Measurements from ENCODE around the gene ETV5.
A peak's percentile ranks its signal among the peaks of the same experiment; 100 is the strongest.

The ETV5 gene

DNA sequence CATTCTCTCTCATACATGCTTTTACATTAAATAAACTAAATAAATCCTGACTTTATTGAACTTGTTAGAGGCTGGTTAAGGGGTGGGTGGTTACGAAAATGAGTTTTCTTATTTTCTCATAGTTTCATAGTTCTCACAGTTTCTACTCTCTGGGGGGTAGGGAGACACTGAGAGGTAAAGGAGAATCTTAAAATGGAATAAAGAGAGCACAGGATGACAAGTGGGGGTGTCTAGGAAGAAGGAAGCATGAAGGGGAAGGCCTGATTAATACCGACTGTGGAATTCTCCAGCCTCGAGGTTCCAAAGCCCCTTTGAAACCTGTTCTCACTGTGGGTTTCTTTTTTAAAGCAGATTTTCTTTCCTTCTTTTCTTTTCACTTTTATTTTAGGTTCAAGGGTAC is 104.7 kb downstream of the ETV5 start:
- no peak overlapping the region for H2AK5ac ChIP-seq (ENCODE audit: low read length, severe bottlenecking)
- H2BK15ac ChIP-seq (ENCODE audit: low read depth, poor library complexity, severe bottlenecking), result no peak overlapping the region
- H3K18ac ChIP-seq (ENCODE audit: low read depth in 1 of 2, low read length in 2 of 2), result no peak overlapping the region
- no peak overlapping the region for H3K9ac ChIP-seq (ENCODE audit: low read length)
- no peak overlapping the region for H3K14ac ChIP-seq (ENCODE audit: low read length in 2 of 2)
- no peak overlapping the region for H3K27ac ChIP-seq (ENCODE audit: low read length, poor library complexity, severe bottlenecking)
- H3K4ac ChIP-seq (ENCODE audit: low read depth in 1 of 2, low read length in 2 of 2), result no peak overlapping the region
- H3K9me3 ChIP-seq (ENCODE audit: control insufficient read depth, low read length), result no peaks in the 10 kb centered on the region
- no peak overlapping the region for H3K4me3 ChIP-seq (ENCODE audit: insufficient read depth in 1 of 2, low read depth in 1 of 2, low read length in 2 of 2)
- peaks cover 2% of the 10 kb centered on the region for H3K4me1 ChIP-seq (ENCODE audit: control insufficient read depth, insufficient read depth, low read depth, low read length)
- no peak overlapping the region for H2BK5ac ChIP-seq (ENCODE audit: low read depth, low read length, poor library complexity, severe bottlenecking)
- no peak overlapping the region for H2AFZ ChIP-seq (ENCODE audit: low read depth, low read length)
- WGBS, result 100% methylated on average over 1 of the region's 3 CpGs
- no peaks in the 10 kb centered on the region for H3K27me3 ChIP-seq (ENCODE audit: control insufficient read depth in 1 of 2, insufficient read depth in 1 of 2, low read length in 2 of 2)
- no peak overlapping the region for H2BK12ac ChIP-seq (ENCODE audit: low read length in 2 of 2)
- no peaks in the 10 kb centered on the region for H3K79me1 ChIP-seq (replicated peaks; ENCODE audit: low read length, poor library complexity, severe bottlenecking)
- no peak overlapping the region for H2BK120ac ChIP-seq (ENCODE audit: low read depth, low read length)
- DNase-seq, result no peak
- no peaks in the 10 kb centered on the region for H3K36me3 ChIP-seq (ENCODE audit: control insufficient read depth in 1 of 2, insufficient read depth in 2 of 2, low read depth in 1 of 2, low read length in 2 of 2)
- no peak overlapping the region for H4K8ac ChIP-seq (ENCODE audit: low read length)
- no peak overlapping the region for H3K4me2 ChIP-seq (ENCODE audit: low read length, poor library complexity, severe bottlenecking)
- no peak overlapping the region for H3K23ac ChIP-seq (ENCODE audit: low read length in 2 of 2)
- no peak overlapping the region for H4K91ac ChIP-seq (ENCODE audit: low read length)

DNA sequence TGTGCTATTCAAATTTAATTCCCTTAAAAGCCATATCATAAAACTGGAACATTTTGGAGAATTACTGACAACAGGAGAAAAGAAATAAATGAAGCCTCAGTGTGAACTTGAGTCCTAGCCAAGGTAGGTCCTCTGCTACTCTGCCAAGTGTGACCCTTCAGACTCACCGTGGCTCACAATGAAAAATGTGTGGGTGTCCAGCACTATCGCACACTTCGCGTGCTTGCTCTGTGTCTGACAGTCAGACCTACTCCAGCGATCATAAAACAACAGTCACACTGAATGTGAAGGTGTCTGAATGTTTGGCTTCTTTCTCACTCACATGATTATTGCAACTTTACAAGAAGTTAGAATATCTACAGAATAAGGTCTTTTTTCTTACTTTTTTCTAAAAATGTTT is 105.3 kb downstream of the ETV5 start:
- Histone ChIP-seq H2BK12ac (ENCODE audit: low read length in 2 of 2) (no peak overlapping the region), H3K4ac (ENCODE audit: low read depth in 1 of 2, low read length in 2 of 2) (no peak overlapping the region), H3K4me2 (ENCODE audit: low read length, poor library complexity, severe bottlenecking) (no peak overlapping the region), H2BK120ac (ENCODE audit: low read depth, low read length) (no peak overlapping the region), H2BK5ac (ENCODE audit: low read depth, low read length, poor library complexity, severe bottlenecking) (no peak overlapping the region), H4K8ac (ENCODE audit: low read length) (no peak overlapping the region), H3K4me3 (ENCODE audit: insufficient read depth in 1 of 2, low read depth in 1 of 2, low read length in 2 of 2) (no peak overlapping the region), H3K79me1 (replicated peaks; ENCODE audit: low read length, poor library complexity, severe bottlenecking) (no peaks in the 10 kb centered on the region), H3K14ac (ENCODE audit: low read length in 2 of 2) (no peak overlapping the region), H3K27me3 (ENCODE audit: control insufficient read depth in 1 of 2, insufficient read depth in 1 of 2, low read length in 2 of 2) (no peaks in the 10 kb centered on the region), H2BK15ac (ENCODE audit: low read depth, poor library complexity, severe bottlenecking) (no peak overlapping the region), H3K27ac (ENCODE audit: low read length, poor library complexity, severe bottlenecking) (no peak overlapping the region), H3K9ac (ENCODE audit: low read length) (no peak overlapping the region), H2AFZ (ENCODE audit: low read depth, low read length) (no peak overlapping the region), H3K9me3 (ENCODE audit: control insufficient read depth, low read length) (no peaks in the 10 kb centered on the region), H2AK5ac (ENCODE audit: low read length, severe bottlenecking) (no peak overlapping the region), H3K18ac (ENCODE audit: low read depth in 1 of 2, low read length in 2 of 2) (no peak overlapping the region), H3K4me1 (ENCODE audit: control insufficient read depth, insufficient read depth, low read depth, low read length) (peaks cover 2% of the 10 kb centered on the region), H4K91ac (ENCODE audit: low read length) (no peak overlapping the region), H3K23ac (ENCODE audit: low read length in 2 of 2) (no peak overlapping the region), H3K36me3 (ENCODE audit: control insufficient read depth in 1 of 2, insufficient read depth in 2 of 2, low read depth in 1 of 2, low read length in 2 of 2) (no peaks in the 10 kb centered on the region)
- no peak for DNase-seq
- WGBS, result 84% methylated on average over 4 of the region's 5 CpGs

DNA sequence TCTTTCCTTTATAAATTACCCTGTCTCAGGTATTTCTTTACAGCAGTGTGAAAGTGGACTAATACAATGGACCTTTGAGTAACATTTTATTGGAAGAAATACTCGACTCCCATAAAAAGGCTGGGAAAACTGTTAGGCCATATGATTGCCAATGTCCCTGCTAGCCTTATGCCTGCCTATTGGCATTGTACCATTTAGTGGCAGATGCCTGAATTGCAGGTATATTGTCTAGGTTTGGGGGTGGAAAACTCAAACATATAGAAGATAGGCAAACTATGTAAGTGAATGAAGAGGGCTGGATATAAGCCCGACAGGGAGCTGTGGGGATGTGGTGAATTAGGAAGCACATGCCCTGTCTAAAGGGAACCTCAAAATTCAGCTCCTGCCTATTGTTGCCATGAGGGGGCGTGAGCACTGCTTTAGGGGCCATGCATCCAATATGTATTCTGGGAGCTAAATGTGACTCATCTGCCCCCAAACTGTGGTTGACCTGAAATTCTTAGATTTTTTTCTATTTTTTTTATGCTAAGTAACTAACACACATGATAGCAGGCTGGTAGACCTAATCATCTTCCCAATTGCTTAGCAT is 105.9 kb downstream of the ETV5 start:
- no peak overlapping the region for H4K8ac ChIP-seq (ENCODE audit: low read length)
- H3K27ac ChIP-seq (ENCODE audit: low read length, poor library complexity, severe bottlenecking), result no peak overlapping the region
- no peak overlapping the region for H3K23ac ChIP-seq (ENCODE audit: low read length in 2 of 2)
- H2BK15ac ChIP-seq (ENCODE audit: low read depth, poor library complexity, severe bottlenecking), result no peak overlapping the region
- no peak overlapping the region for H3K4ac ChIP-seq (ENCODE audit: low read depth in 1 of 2, low read length in 2 of 2)
- peak; percentile 21 for DNase-seq
- no peaks in the 10 kb centered on the region for H3K27me3 ChIP-seq (ENCODE audit: control insufficient read depth in 1 of 2, insufficient read depth in 1 of 2, low read length in 2 of 2)
- H2AFZ ChIP-seq (ENCODE audit: low read depth, low read length), result no peak overlapping the region
- H3K9me3 ChIP-seq (ENCODE audit: control insufficient read depth, low read length), result no peaks in the 10 kb centered on the region
- WGBS, result 41% methylated on average over 3 of the region's 3 CpGs
- no peak overlapping the region for H2BK12ac ChIP-seq (ENCODE audit: low read length in 2 of 2)
- H3K4me1 ChIP-seq (ENCODE audit: control insufficient read depth, insufficient read depth, low read depth, low read length), result peaks cover 2% of the 10 kb centered on the region
- H3K14ac ChIP-seq (ENCODE audit: low read length in 2 of 2), result no peak overlapping the region
- no peak overlapping the region for H3K4me2 ChIP-seq (ENCODE audit: low read length, poor library complexity, severe bottlenecking)
- no peak overlapping the region for H3K9ac ChIP-seq (ENCODE audit: low read length)
- H2BK5ac ChIP-seq (ENCODE audit: low read depth, low read length, poor library complexity, severe bottlenecking), result no peak overlapping the region
- no peak overlapping the region for H2AK5ac ChIP-seq (ENCODE audit: low read length, severe bottlenecking)
- H3K79me1 ChIP-seq (replicated peaks; ENCODE audit: low read length, poor library complexity, severe bottlenecking), result no peaks in the 10 kb centered on the region
- H3K18ac ChIP-seq (ENCODE audit: low read depth in 1 of 2, low read length in 2 of 2), result no peak overlapping the region
- no peaks in the 10 kb centered on the region for H3K36me3 ChIP-seq (ENCODE audit: control insufficient read depth in 1 of 2, insufficient read depth in 2 of 2, low read depth in 1 of 2, low read length in 2 of 2)
- no peak overlapping the region for H4K91ac ChIP-seq (ENCODE audit: low read length)
- no peak overlapping the region for H2BK120ac ChIP-seq (ENCODE audit: low read depth, low read length)
- H3K4me3 ChIP-seq (ENCODE audit: insufficient read depth in 1 of 2, low read depth in 1 of 2, low read length in 2 of 2), result no peak overlapping the region

DNA sequence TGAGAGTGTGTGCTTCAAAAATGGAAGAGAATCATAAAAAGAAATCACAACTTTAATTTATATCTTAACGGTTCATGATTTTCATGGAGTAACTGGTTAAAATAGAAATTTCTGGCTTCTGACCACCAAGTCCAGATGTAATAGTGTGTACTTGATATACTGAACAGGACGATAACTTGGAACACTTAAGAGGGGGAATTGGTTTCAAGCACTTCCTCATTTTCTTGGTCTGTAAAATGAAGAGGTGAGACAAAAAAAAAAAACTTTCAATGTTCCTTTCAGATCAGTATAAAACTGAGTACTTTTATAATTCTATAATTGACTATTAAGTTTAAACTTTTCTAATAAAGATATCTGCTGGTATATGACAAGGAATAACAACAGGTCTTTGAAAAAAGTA is 107.0 kb downstream of the ETV5 start:
- no peak overlapping the region for H3K4me2 ChIP-seq (ENCODE audit: low read length, poor library complexity, severe bottlenecking)
- H2BK12ac ChIP-seq (ENCODE audit: low read length in 2 of 2), result no peak overlapping the region
- H4K91ac ChIP-seq (ENCODE audit: low read length), result no peak overlapping the region
- DNase-seq, result no peak
- no peak overlapping the region for H2AFZ ChIP-seq (ENCODE audit: low read depth, low read length)
- peaks cover 2% of the 10 kb centered on the region for H3K4me1 ChIP-seq (ENCODE audit: control insufficient read depth, insufficient read depth, low read depth, low read length)
- no peak overlapping the region for H3K4me3 ChIP-seq (ENCODE audit: insufficient read depth in 1 of 2, low read depth in 1 of 2, low read length in 2 of 2)
- no peak overlapping the region for H3K23ac ChIP-seq (ENCODE audit: low read length in 2 of 2)
- H2BK120ac ChIP-seq (ENCODE audit: low read depth, low read length), result no peak overlapping the region
- H3K9ac ChIP-seq (ENCODE audit: low read length), result no peak overlapping the region
- no peaks in the 10 kb centered on the region for H3K79me1 ChIP-seq (replicated peaks; ENCODE audit: low read length, poor library complexity, severe bottlenecking)
- H3K18ac ChIP-seq (ENCODE audit: low read depth in 1 of 2, low read length in 2 of 2), result no peak overlapping the region
- no peak overlapping the region for H3K14ac ChIP-seq (ENCODE audit: low read length in 2 of 2)
- H3K27ac ChIP-seq (ENCODE audit: low read length, poor library complexity, severe bottlenecking), result no peak overlapping the region
- no peak overlapping the region for H3K4ac ChIP-seq (ENCODE audit: low read depth in 1 of 2, low read length in 2 of 2)
- H4K8ac ChIP-seq (ENCODE audit: low read length), result no peak overlapping the region
- no peak overlapping the region for H2BK15ac ChIP-seq (ENCODE audit: low read depth, poor library complexity, severe bottlenecking)
- no peak overlapping the region for H2AK5ac ChIP-seq (ENCODE audit: low read length, severe bottlenecking)
- no peaks in the 10 kb centered on the region for H3K9me3 ChIP-seq (ENCODE audit: control insufficient read depth, low read length)
- H3K27me3 ChIP-seq (ENCODE audit: control insufficient read depth in 1 of 2, insufficient read depth in 1 of 2, low read length in 2 of 2), result no peaks in the 10 kb centered on the region
- H2BK5ac ChIP-seq (ENCODE audit: low read depth, low read length, poor library complexity, severe bottlenecking), result no peak overlapping the region
- no peaks in the 10 kb centered on the region for H3K36me3 ChIP-seq (ENCODE audit: control insufficient read depth in 1 of 2, insufficient read depth in 2 of 2, low read depth in 1 of 2, low read length in 2 of 2)
- WGBS, result 100% methylated on average over 1 of the region's 2 CpGs
